K562 (cell line): ENCODE data around the gene UBXN1. TPM values are rescaled to one million over a fixed set of nuclear protein-coding genes. Genes with fewer than 3 reads are reported as not detected.

Experiments used
- ARNT ChIP-seq, 2 experiments: fragments of 450-650 bp; IDR thresholded peaks; 2 replicates each; pipeline ENCODE4 v1.6.1; 2016; ENCODE audit warnings: mild to moderate bottlenecking in 1 of 2
- CREB1 ChIP-seq, 2 experiments: sonication (generic) in 1 of 2; formaldehyde crosslinking in 1 of 2; IDR thresholded peaks; 2 replicates each; pipeline versions ENCODE4 v1.6.1 to v1.8.0; 2012 to 2022; ENCODE audit warnings: inconsistent platforms in 1 of 2, mild to moderate bottlenecking in 1 of 2, missing genetic modification reagents in 1 of 2, moderate library complexity in 1 of 2
- CUX1 ChIP-seq: fragments of 200-800 bp; sonication (Bioruptor generic); IDR thresholded peaks from 2 replicates; pipeline ENCODE4 v1.6.1; 2016; ENCODE audit warnings: missing genetic modification characterization, missing compliant biosample characterization
- ETV1 ChIP-seq: fragments of 450-650 bp; conservative IDR thresholded peaks from 2 replicates; pipeline ENCODE4 v1.6.1; 2016; ENCODE audit warnings: missing genetic modification characterization, control low read depth, low read depth, missing compliant biosample characterization
- HDAC1 ChIP-seq, 2 experiments: fragments of 450-650 bp; IDR thresholded peaks; 2 replicates each; pipeline ENCODE4 v1.6.1; 2016 to 2017; ENCODE audit warnings: inconsistent platforms in 1 of 2, mild to moderate bottlenecking in 1 of 2, moderate library complexity in 1 of 2
- HMGN3 ChIP-seq: IDR thresholded peaks from 2 replicates; pipeline ENCODE4 v1.6.1; 2011; ENCODE audit warnings: borderline replicate concordance, low read depth, mild to moderate bottlenecking, mixed read lengths, low read length; ENCODE audit not compliant: insufficient read length; ENCODE audit errors: extremely low read depth
- NFE2L1 ChIP-seq: fragments of 450-650 bp; IDR thresholded peaks from 2 replicates; pipeline ENCODE4 v1.6.1; 2016; ENCODE audit warnings: missing genetic modification characterization, low read depth, mild to moderate bottlenecking, missing compliant biosample characterization, moderate library complexity, borderline replicate concordance
- PTRF ChIP-seq: fragments of 450-650 bp; IDR thresholded peaks from 2 replicates; pipeline ENCODE4 v1.6.1; 2016; ENCODE audit warnings: mild to moderate bottlenecking, missing genetic modification characterization, missing compliant biosample characterization
- RB1 ChIP-seq: fragments of 450-650 bp; IDR thresholded peaks from 2 replicates; pipeline ENCODE4 v1.6.1; 2017; ENCODE audit warnings: low read depth, mild to moderate bottlenecking
- SMC3 ChIP-seq: conservative IDR thresholded peaks from 2 replicates; pipeline ENCODE4 v1.6.1; 2011; ENCODE audit warnings: low read depth, low read length, improper control_type of control experiment; ENCODE audit not compliant: insufficient read depth
- TFAP4 ChIP-seq: sonication (generic); formaldehyde crosslinking; IDR thresholded peaks from 2 replicates; pipeline ENCODE4 v1.8.0; 2022; ENCODE audit warnings: missing genetic modification reagents, mild to moderate bottlenecking, moderate library complexity, borderline replicate concordance
- polyA plus RNA-seq, 8 experiments: library from polyadenylated mRNA; depleted of rRNA in 4 of 8; stranded (reverse) in 5 of 8; unstranded in 3 of 8; fragments of >200 nt; fragmentation: Nextera tagmentation in 2 of 8; fragmentation: Illumina TruSeq in 1 of 8; extraction: Ambion mirVana in 2 of 8; extraction: Trizol in 1 of 8; gene quantifications; 2 replicates each; pipeline versions ENCODE4 v1.2.1 to v1.2.3, GENCODE V29; 2011 to 2014; ENCODE audit warnings: inconsistent platforms in 1 of 8, missing spikeins in 1 of 8
- total RNA-seq, 7 experiments: library from RNA; depleted of rRNA in 6 of 7; stranded (reverse); fragments of >200 nt in 6 of 7; fragmentation: Illumina TruSeq in 2 of 7; extraction: Trizol in 2 of 7; gene quantifications; 2 replicates each; pipeline versions ENCODE4 v1.2.1 to v1.2.3, GENCODE V29; 2011 to 2021; ENCODE audit warnings: low replicate concordance in 1 of 7
- TF ChIP-seq, protein P1 (sequence below): sonication (generic); formaldehyde crosslinking; IDR thresholded peaks from 2 replicates; pipeline ENCODE4 v1.8.0; 2022; ENCODE audit warnings: mild to moderate bottlenecking, missing genetic modification reagents
- TF ChIP-seq, protein P2 (sequence below): fragments of 200-800 bp; sonication (Bioruptor generic); IDR thresholded peaks from 2 replicates; pipeline ENCODE4 v1.6.1; 2017; ENCODE audit warnings: missing genetic modification characterization, missing compliant biosample characterization

The UBXN1 gene
- total and polyA plus RNA-seq, 9 of the 15 experiments (the other 6 are each of a cell fraction or from before 2014, with no cell fraction given) = 4.8 to 263 (median 99.7) TPM

DNA sequence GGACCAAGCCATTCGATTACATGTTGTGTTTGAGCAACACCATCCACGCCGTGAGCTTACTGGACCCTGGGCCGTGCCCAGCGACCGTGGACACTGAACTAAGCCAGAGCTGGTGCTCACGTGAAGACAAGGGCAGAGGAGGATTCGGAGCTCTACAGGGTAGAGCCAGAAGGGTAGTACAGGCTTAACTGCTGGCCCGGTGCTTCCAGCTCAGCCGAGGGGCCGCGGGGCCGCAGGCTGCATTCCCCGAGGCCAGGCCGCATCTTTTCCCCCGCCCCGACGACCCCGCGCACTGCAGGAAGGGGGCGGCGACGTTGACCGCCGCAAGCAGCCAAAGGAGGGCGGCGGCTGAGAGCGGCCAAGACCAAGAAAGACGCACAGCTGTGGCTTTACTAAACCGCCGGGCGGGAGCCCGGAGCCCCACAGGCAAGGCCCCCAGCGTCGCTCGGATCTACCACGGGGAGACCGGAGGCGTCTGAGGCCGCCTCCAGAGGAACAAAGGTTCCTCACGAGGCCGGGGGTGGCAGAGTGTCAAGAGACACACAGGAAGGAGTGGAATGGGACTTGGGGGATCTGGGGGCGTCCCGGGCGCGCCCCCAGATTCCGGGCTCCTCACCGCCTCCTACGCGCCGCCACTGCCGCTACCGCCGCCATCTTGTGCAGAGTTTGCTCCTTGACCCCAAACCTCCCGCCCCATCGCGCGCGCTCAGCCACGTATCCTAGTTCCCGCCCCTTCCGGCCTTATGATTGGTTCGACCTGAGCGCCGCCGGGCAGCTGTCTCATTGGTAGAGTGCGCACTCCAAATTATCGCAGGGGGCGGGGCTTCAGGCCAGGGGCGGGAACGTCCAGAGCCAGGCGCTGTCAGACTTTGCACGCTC, 32.7 kb downstream of the UBXN1 start, which contains the start of gene GANAB (continued):
- TF ChIP-seq, protein P1, sequence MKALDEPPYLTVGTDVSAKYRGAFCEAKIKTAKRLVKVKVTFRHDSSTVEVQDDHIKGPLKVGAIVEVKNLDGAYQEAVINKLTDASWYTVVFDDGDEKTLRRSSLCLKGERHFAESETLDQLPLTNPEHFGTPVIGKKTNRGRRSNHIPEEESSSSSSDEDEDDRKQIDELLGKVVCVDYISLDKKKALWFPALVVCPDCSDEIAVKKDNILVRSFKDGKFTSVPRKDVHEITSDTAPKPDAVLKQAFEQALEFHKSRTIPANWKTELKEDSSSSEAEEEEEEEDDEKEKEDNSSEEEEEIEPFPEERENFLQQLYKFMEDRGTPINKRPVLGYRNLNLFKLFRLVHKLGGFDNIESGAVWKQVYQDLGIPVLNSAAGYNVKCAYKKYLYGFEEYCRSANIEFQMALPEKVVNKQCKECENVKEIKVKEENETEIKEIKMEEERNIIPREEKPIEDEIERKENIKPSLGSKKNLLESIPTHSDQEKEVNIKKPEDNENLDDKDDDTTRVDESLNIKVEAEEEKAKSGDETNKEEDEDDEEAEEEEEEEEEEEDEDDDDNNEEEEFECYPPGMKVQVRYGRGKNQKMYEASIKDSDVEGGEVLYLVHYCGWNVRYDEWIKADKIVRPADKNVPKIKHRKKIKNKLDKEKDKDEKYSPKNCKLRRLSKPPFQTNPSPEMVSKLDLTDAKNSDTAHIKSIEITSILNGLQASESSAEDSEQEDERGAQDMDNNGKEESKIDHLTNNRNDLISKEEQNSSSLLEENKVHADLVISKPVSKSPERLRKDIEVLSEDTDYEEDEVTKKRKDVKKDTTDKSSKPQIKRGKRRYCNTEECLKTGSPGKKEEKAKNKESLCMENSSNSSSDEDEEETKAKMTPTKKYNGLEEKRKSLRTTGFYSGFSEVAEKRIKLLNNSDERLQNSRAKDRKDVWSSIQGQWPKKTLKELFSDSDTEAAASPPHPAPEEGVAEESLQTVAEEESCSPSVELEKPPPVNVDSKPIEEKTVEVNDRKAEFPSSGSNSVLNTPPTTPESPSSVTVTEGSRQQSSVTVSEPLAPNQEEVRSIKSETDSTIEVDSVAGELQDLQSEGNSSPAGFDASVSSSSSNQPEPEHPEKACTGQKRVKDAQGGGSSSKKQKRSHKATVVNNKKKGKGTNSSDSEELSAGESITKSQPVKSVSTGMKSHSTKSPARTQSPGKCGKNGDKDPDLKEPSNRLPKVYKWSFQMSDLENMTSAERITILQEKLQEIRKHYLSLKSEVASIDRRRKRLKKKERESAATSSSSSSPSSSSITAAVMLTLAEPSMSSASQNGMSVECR (CRISPR knock-in tag) = no peak; the same call in 1 of the 2 replicates
- no peak for TF ChIP-seq PTRF (tag)
- TF ChIP-seq HMGN3 = peak; percentile 63
- TF ChIP-seq SMC3 = 0 out of 2 replicates have a peak, but pooled peaks have one; percentile 8
- TF ChIP-seq CUX1 (CRISPR knock-in tag) = no peak
- TF ChIP-seq ETV1 (tag) = no peak
- TF ChIP-seq, protein P2, sequence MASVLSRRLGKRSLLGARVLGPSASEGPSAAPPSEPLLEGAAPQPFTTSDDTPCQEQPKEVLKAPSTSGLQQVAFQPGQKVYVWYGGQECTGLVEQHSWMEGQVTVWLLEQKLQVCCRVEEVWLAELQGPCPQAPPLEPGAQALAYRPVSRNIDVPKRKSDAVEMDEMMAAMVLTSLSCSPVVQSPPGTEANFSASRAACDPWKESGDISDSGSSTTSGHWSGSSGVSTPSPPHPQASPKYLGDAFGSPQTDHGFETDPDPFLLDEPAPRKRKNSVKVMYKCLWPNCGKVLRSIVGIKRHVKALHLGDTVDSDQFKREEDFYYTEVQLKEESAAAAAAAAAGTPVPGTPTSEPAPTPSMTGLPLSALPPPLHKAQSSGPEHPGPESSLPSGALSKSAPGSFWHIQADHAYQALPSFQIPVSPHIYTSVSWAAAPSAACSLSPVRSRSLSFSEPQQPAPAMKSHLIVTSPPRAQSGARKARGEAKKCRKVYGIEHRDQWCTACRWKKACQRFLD (CRISPR knock-in tag) = 0 out of 2 replicates have a peak, but pooled peaks have one; percentile 18
- TF ChIP-seq HDAC1 (IDR thresholded peaks at IDR 0.05) = peak in 1 of 2 experiments; percentile 70; a peak in 2 of 4 replicates
- peak; percentile 86 for TF ChIP-seq CREB1 (IDR thresholded peaks at IDR 0.05)
- peak; percentile 86 for TF ChIP-seq CREB1 (CRISPR knock-in tag; IDR thresholded peaks at IDR 0.05)
- peak; percentile 82 for TF ChIP-seq TFAP4
- peak; percentile 75; the same call in 1 of the 2 replicates for TF ChIP-seq RB1
- TF ChIP-seq ARNT (IDR thresholded peaks at IDR 0.05) = no peak
- TF ChIP-seq NFE2L1 = no peak
